ENCODE results near the gene IQSEC1. TPM values are rescaled to one million over a fixed set of nuclear protein-coding genes. Genes with fewer than 3 reads are reported as not detected.

IQSEC1 gene
- polyA plus RNA-seq, 1 donor (not counting 4 experiments of a cell fraction or from before 2014, with no cell fraction given), result 2.8 TPM

GRCh38 chr3:12906141-12906915 lies 166.9 kb downstream of the IQSEC1 start:
- dilution Hi-C loops (cut with MboI; ENCODE audit: extremely low pct_ligation_motif_present, low sequenced_read_pairs), result no loop called here
- no peaks in the 10 kb centered on the region for H3K79me2 ChIP-seq (ENCODE audit: control insufficient read depth, insufficient read depth, low read length)
- TF ChIP-seq CTCF (optimal IDR thresholded peaks at IDR 0.05 in 1 of 3, IDR thresholded peaks at IDR 0.05 in 1 of 3, conservative IDR thresholded peaks at IDR 0.05 in 1 of 3; ENCODE audit: extremely low read depth in 1 of 3, insufficient read depth in 2 of 3, low read length in 3 of 3), result no peak
- TF ChIP-seq EZH2 (IDR thresholded peaks at IDR 0.05; ENCODE audit: low read length), result no peak
- no peak overlapping the region for H3K4me2 ChIP-seq (ENCODE audit: control insufficient read depth, extremely low read depth, insufficient read depth, low read depth, low read length)
- H2AFZ ChIP-seq (ENCODE audit: control insufficient read depth, low read length), result no peak overlapping the region
- H3K9me1 ChIP-seq (ENCODE audit: control insufficient read depth, extremely low read depth, insufficient read depth, low read length), result no peaks in the 10 kb centered on the region
- no peak overlapping the region for H3K27ac ChIP-seq (ENCODE audit: control insufficient read depth, insufficient read depth, low read length)
- no peaks in the 10 kb centered on the region for H3K4me1 ChIP-seq (ENCODE audit: control insufficient read depth, extremely low read depth, insufficient read depth, low read length)
- H4K20me1 ChIP-seq (ENCODE audit: control insufficient read depth, extremely low read depth, insufficient read depth, low read length), result no peaks in the 10 kb centered on the region
- DNase-seq (ENCODE audit: low read depth, low spot score) (no peak), FAIRE-seq (no peak)
- H3K9ac ChIP-seq (ENCODE audit: control insufficient read depth, extremely low read depth, insufficient read depth, low read length), result no peak overlapping the region
- no peaks in the 10 kb centered on the region for H3K27me3 ChIP-seq (ENCODE audit: control insufficient read depth, extremely low read depth, insufficient read depth, low read length)
- peaks cover 4 to 25% of the 10 kb centered on the region in 2 experiments for H3K36me3 ChIP-seq (ENCODE audit: control insufficient read depth in 2 of 2, extremely low read depth in 1 of 2, insufficient read depth in 2 of 2, low read length in 2 of 2)
- no peak overlapping the region for H3K4me3 ChIP-seq (ENCODE audit: control insufficient read depth in 2 of 3, extremely low read depth in 1 of 3, insufficient read depth in 2 of 3, low read depth in 1 of 3, low read length in 3 of 3)
- H3K9me3 ChIP-seq (ENCODE audit: control insufficient read depth, low read depth, low read length), result no peaks in the 10 kb centered on the region

GRCh38 chr3:12905316-12906071 lies 167.7 kb downstream of the IQSEC1 start:
- dilution Hi-C loops (cut with MboI; ENCODE audit: extremely low pct_ligation_motif_present, low sequenced_read_pairs), result no loop called here

More at GRCh38 chr3:12905316-12906071, 167.7 kb downstream of the IQSEC1 start:
- Histone ChIP-seq H3K79me2 (ENCODE audit: control insufficient read depth, insufficient read depth, low read length) (no peaks in the 10 kb centered on the region), H3K4me3 (ENCODE audit: control insufficient read depth in 2 of 3, extremely low read depth in 1 of 3, insufficient read depth in 2 of 3, low read depth in 1 of 3, low read length in 3 of 3) (no peak overlapping the region), H3K27ac (ENCODE audit: control insufficient read depth, insufficient read depth, low read length) (no peak overlapping the region), H4K20me1 (ENCODE audit: control insufficient read depth, extremely low read depth, insufficient read depth, low read length) (no peaks in the 10 kb centered on the region), H3K9me3 (ENCODE audit: control insufficient read depth, low read depth, low read length) (no peaks in the 10 kb centered on the region), H2AFZ (ENCODE audit: control insufficient read depth, low read length) (no peak overlapping the region), H3K36me3 (ENCODE audit: control insufficient read depth in 2 of 2, extremely low read depth in 1 of 2, insufficient read depth in 2 of 2, low read length in 2 of 2) (peaks cover 4 to 24% of the 10 kb centered on the region in 2 experiments), H3K4me2 (ENCODE audit: control insufficient read depth, extremely low read depth, insufficient read depth, low read depth, low read length) (no peak overlapping the region), H3K9me1 (ENCODE audit: control insufficient read depth, extremely low read depth, insufficient read depth, low read length) (no peaks in the 10 kb centered on the region), H3K4me1 (ENCODE audit: control insufficient read depth, extremely low read depth, insufficient read depth, low read length) (no peaks in the 10 kb centered on the region), H3K9ac (ENCODE audit: control insufficient read depth, extremely low read depth, insufficient read depth, low read length) (no peak overlapping the region), H3K27me3 (ENCODE audit: control insufficient read depth, extremely low read depth, insufficient read depth, low read length) (no peaks in the 10 kb centered on the region)
- no peak for DNase-seq (ENCODE audit: low read depth, low spot score)
- FAIRE-seq, result no peak
- TF ChIP-seq CTCF (optimal IDR thresholded peaks at IDR 0.05 in 1 of 3, IDR thresholded peaks at IDR 0.05 in 1 of 3, conservative IDR thresholded peaks at IDR 0.05 in 1 of 3; ENCODE audit: extremely low read depth in 1 of 3, insufficient read depth in 2 of 3, low read length in 3 of 3) (no peak), EZH2 (IDR thresholded peaks at IDR 0.05; ENCODE audit: low read length) (no peak)
